ENCODE measurements around the gene PPA1. TPM values are rescaled to one million over a fixed set of nuclear protein-coding genes. Genes with fewer than 3 reads are reported as not detected.

PPA1 gene
- total and polyA plus RNA-seq, 2 of the 4 experiments (the other 2 are of a cell fraction), result 78.6 to 102 TPM

DNA sequence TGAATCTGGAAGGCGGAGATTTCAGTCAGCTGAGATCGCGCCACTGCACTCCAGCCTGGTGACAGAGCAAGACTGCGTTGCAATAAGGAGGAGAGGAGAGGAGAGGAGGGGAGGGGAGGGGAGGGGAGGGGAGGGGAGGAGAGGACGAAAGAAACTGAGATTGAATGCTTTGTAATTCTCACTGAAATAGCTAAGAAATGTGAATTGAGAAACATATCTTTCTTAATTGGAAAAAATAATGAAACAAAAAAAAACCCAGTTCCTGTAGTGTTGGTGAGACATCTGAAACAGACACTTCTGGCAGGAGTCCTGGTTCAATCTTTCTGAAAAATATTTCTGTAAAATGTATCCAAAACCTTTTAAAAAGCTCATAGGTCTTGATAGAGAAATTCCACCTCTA, 26.5 kb downstream of the PPA1 start:
- H3K4me1 ChIP-seq (ENCODE audit: control insufficient read depth, insufficient read depth, low read length), result no peaks in the 10 kb centered on the region
- H3K79me1 ChIP-seq (ENCODE audit: low read depth in 1 of 2, low read length in 2 of 2), result peaks cover 0 to 12% of the 10 kb centered on the region in 2 experiments; a peak in 2 of 4 replicates
- H4K5ac ChIP-seq (ENCODE audit: low read depth, low read length), result no peak overlapping the region
- no peak overlapping the region for H3K4me2 ChIP-seq (ENCODE audit: low read depth, low read length)
- no peak overlapping the region for H2BK20ac ChIP-seq (ENCODE audit: low read depth, low read length)
- no TSS peak for BruUV-seq (replicated peaks)
- no peaks in the 10 kb centered on the region for H4K20me1 ChIP-seq (ENCODE audit: insufficient read depth, low read length)
- no peak overlapping the region for H3K23ac ChIP-seq (ENCODE audit: low read depth, low read length)
- H2AK9ac ChIP-seq (replicated peaks; ENCODE audit: low read depth, low read length, poor library complexity), result no peak overlapping the region
- WGBS, 2 experiments (ENCODE audit: extremely low coverage in 2 of 2, insufficient read length in 1 of 2), result no CpG with 5 or more reads among the region's 5 CpGs
- no peak overlapping the region for H2BK120ac ChIP-seq (ENCODE audit: low read depth, low read length)
- in situ Hi-C loops (cut with MboI; ENCODE audit: low sequenced_read_pairs), result no loop called here
- no peak overlapping the region for H3K14ac ChIP-seq (replicated peaks; ENCODE audit: low read depth, low read length)
- H2BK5ac ChIP-seq (ENCODE audit: low read depth, low read length, poor library complexity, severe bottlenecking), result no peak overlapping the region
- no peak overlapping the region for H3K9ac ChIP-seq (ENCODE audit: low read depth, low read length)
- H3K4me3 ChIP-seq (ENCODE audit: insufficient read depth, low read depth, low read length), result no peak overlapping the region
- intact Hi-C loops (cut with micrococcal nuclease), result loop anchor here (10.0 kb wide), 1 partner anchor 52 kb away; no protein-coding TSS in a partner anchor
- H3K27ac ChIP-seq (ENCODE audit: insufficient read depth, low read length), result no peak overlapping the region
- H2AFZ ChIP-seq (replicated peaks; ENCODE audit: low read length, poor library complexity), result no peak overlapping the region
- no peak overlapping the region for H2AK5ac ChIP-seq (ENCODE audit: low read depth, low read length)
- no peaks in the 10 kb centered on the region for H3K9me3 ChIP-seq (ENCODE audit: control insufficient read depth, insufficient read depth, low read length)
- H3K18ac ChIP-seq (ENCODE audit: low read depth, low read length), result no peak overlapping the region
- no peak overlapping the region for H4K8ac ChIP-seq (ENCODE audit: low read depth in 2 of 2, low read length in 2 of 2)
- dilution Hi-C loops (cut with HindIII; ENCODE audit: low sequenced_read_pairs, unreplicated experiment), result no loop called here
- no peak overlapping the region for H3K56ac ChIP-seq (ENCODE audit: extremely low read depth, insufficient read depth, low read length)
- no peak for DNase-seq
- POLR2A ChIA-PET (ENCODE audit: unreplicated experiment), result no interaction called here
- no peak for TF ChIP-seq BHLHE40 (IDR thresholded peaks at IDR 0.05; ENCODE audit: low read depth, low read length)
- ATAC-seq (ENCODE audit: low read depth), result no peak
- H3K27me3 ChIP-seq (ENCODE audit: control insufficient read depth, insufficient read depth, low read length), result no peaks in the 10 kb centered on the region
- H3K36me3 ChIP-seq (ENCODE audit: control insufficient read depth, insufficient read depth, low read length), result peaks cover 42% of the 10 kb centered on the region
- H2BK15ac ChIP-seq (ENCODE audit: low read depth, low read length), result no peak overlapping the region
- H3K4ac ChIP-seq (ENCODE audit: low read depth, low read length), result no peak overlapping the region
- CTCF ChIA-PET, result no interaction called here
- 0 out of 2 replicates have a peak, but pooled peaks cover 3% of the 10 kb centered on the region for H3K9me1 ChIP-seq (ENCODE audit: insufficient read depth, low read length)
- H4K91ac ChIP-seq (ENCODE audit: insufficient read depth, low read depth, low read length), result no peak overlapping the region

Measured in IMR-90 (cell line).